Stomach (tissue), 9 donors: ENCODE results near the gene CHMP4B. TPM values are rescaled to one million over a fixed set of nuclear protein-coding genes. Genes with fewer than 3 reads are reported as not detected.

Experiments
- DNase-seq, 2 donors: peaks; one replicate each; pipeline versions ENCODE4 v3.0.0 to v3.0.0-alpha.2; 2013 to 2019
- H3K27ac ChIP-seq, 5 donors: fragments of 200-600 bp in 4 of 5; sonication (generic) in 4 of 5; one replicate each; pipeline ENCODE4 v1.5.1; 2013 to 2019; ENCODE audit warnings: mild to moderate bottlenecking in 1 of 5, moderate library complexity in 1 of 5
- H3K27me3 ChIP-seq, 3 donors: fragments of 200-600 bp; sonication (generic); one replicate each; pipeline ENCODE4 v1.5.1; 2017 to 2019; ENCODE audit warnings: mixed run types in 1 of 3
- H3K36me3 ChIP-seq, 4 donors: fragments of 200-600 bp; sonication (generic); 1 replicate in 3 of 4; 2 replicates in 1 of 4; pipeline ENCODE4 v1.5.1; 2016 to 2019
- H3K4me1 ChIP-seq, 4 donors: fragments of 200-600 bp; sonication (generic); one replicate each; pipeline ENCODE4 v1.5.1; 2016 to 2019
- H3K4me3 ChIP-seq, 4 donors: fragments of 200-600 bp; sonication (generic) in 3 of 4; one replicate each; pipeline ENCODE4 v1.5.1; 2016 to 2019; ENCODE audit warnings: mild to moderate bottlenecking in 1 of 4
- H3K9me3 ChIP-seq, 4 donors: fragments of 200-600 bp; sonication (generic); one replicate each; pipeline ENCODE4 v1.5.1; 2016 to 2019
- CTCF ChIP-seq, 7 experiments: fragments of 450-650 bp in 4 of 7; fragments of 200-600 bp in 3 of 7; sonication (generic) in 3 of 7; IDR thresholded peaks; one replicate each; pipeline ENCODE4 v1.5.1; 2016 to 2019; ENCODE audit warnings: antibody characterized with exemption in 7 of 7, control low read depth in 2 of 7, mild to moderate bottlenecking in 1 of 7
- EP300 ChIP-seq: sonication (generic); formaldehyde crosslinking; IDR thresholded peaks from one replicate; pipeline ENCODE4 v1.6.1; 2017; ENCODE audit warnings: antibody characterized with exemption
- POLR2A ChIP-seq, 4 donors: fragments of 450-650 bp; IDR thresholded peaks; one replicate each; pipeline ENCODE4 v1.6.1; 2016; ENCODE audit warnings: antibody characterized with exemption in 4 of 4, control low read depth in 2 of 4, mild to moderate bottlenecking in 1 of 4, moderate library complexity in 1 of 4
- POLR2AphosphoS5 ChIP-seq, 3 donors: sonication (generic); formaldehyde crosslinking; IDR thresholded peaks; one replicate each; pipeline ENCODE4 v1.6.1; 2016; ENCODE audit warnings: antibody characterized with exemption in 3 of 3
- WGBS, 5 donors: extraction: QIAGEN DNeasy Blood & Tissue Kit in 3 of 5; methylation state at CpG; one replicate each; pipeline versions ENCODE4 v1.1.5 to v1.1.7; 2013 to 2018; 5-methylcytosine and 5-hydroxymethylcytosine counted together
- intact Hi-C: fragments of 100-400 bp; cut with DNase I; formaldehyde crosslinking; loops from one replicate; pipeline ENCODE4 v1.15.1; 2023; ENCODE audit warnings: low total_unique reads
- polyA plus RNA-seq, 3 donors: library from polyadenylated mRNA; stranded (reverse); fragments of 200-250 nt; gene quantifications; one replicate each; pipeline ENCODE4 v1.2.3, GENCODE V29; 2013
- total RNA-seq, 5 donors: library from RNA; depleted of rRNA; stranded (reverse); fragments of >200 nt; gene quantifications; one replicate each; pipeline versions ENCODE4 v1.1.0 to v1.2.3, GENCODE V29; 2014 to 2016
- donor health status: healthy with polysubstance abuse.
- donor health status: Bipolar disorder and iron deficiency.
- donor health status: healthy.

CHMP4B gene
- total and polyA plus RNA-seq, 8 donors: 48.4 to 166 (median 98.5) TPM

GRCh38 chr20:33868595-33868994 is 57.4 kb downstream of the CHMP4B start:
- intact Hi-C loops: loop anchor here (5.0 to 10.0 kb wide), 2 partner anchors 199 to 256 kb away; no protein-coding TSS in a partner anchor
- no peak for TF ChIP-seq CTCF (IDR thresholded peaks at IDR 0.05)
- TF ChIP-seq POLR2A (IDR thresholded peaks at IDR 0.05): no peak
- 71 to 90% (median 84%) methylated on average over 6 of the region's 6 CpGs for WGBS, 5 donors
- H3K36me3 ChIP-seq: no peaks in the 10 kb centered on the region
- H3K27me3 ChIP-seq: no peaks in the 10 kb centered on the region
- no peaks in the 10 kb centered on the region for H3K9me3 ChIP-seq
- no peak overlapping the region for H3K27ac ChIP-seq
- H3K4me1 ChIP-seq: peaks cover 0 to 13% (median 6%) of the 10 kb centered on the region in 4 donors
- no peak overlapping the region for H3K4me3 ChIP-seq
- DNase-seq: no peak

DNA sequence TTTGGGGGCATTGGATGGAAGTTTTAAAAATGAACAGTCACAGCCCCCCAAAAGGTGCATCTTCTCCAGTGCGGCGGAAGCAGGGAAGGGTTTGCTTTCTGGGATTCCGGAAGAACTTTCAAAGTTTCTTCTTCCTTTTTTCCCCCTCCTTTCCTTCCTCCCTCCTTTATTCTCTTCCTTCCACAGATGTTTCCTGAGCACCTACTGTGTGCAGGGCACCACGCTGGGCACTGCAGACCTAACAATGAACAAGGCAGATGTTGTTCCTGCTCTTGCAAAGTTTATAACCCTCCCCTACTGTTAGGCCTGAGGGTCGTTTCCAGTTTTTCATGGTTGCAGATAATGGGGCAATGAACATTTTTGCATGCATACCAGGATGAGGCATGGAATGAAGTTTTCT is 58.1 kb downstream of the CHMP4B start:
- no peak overlapping the region for H3K27ac ChIP-seq
- no peak for DNase-seq
- no peak overlapping the region for H3K4me3 ChIP-seq
- TF ChIP-seq POLR2AphosphoS5 (IDR thresholded peaks at IDR 0.05) (no peak), EP300 (no peak), CTCF (IDR thresholded peaks at IDR 0.05) (no peak), POLR2A (IDR thresholded peaks at IDR 0.05) (no peak)
- 80 to 89% (median 84%) methylated on average over 5 of the region's 5 CpGs for WGBS, 5 donors
- no peaks in the 10 kb centered on the region for H3K36me3 ChIP-seq
- intact Hi-C loops: loop anchor here (5.0 to 10.0 kb wide), 2 partner anchors 198 to 256 kb away; no protein-coding TSS in a partner anchor
- H3K27me3 ChIP-seq: no peaks in the 10 kb centered on the region
- H3K9me3 ChIP-seq: no peaks in the 10 kb centered on the region
- peaks cover 0 to 11% (median 5%) of the 10 kb centered on the region in 4 donors for H3K4me1 ChIP-seq

DNA sequence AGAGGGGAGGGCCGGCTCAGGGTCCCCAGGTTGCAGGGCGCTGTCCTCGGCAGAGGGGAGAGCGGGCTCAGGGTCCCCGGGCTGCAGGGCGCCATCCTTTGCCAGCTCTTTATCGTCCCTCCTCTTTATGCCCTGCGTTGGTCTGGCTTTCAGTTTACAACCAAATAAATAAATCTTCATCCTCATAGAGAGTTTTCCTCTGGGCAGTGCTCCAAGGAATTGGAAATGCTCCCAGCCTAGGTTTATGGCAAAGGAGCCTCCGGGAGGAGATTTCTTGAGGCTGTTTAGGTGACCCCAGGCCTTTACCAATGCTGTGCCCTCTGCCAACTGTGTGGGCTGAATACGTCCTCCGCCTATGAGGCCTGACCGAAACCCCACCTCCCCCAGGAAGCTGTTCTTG is 60.2 kb downstream of the CHMP4B start:
- no peak overlapping the region for H3K27ac ChIP-seq
- H3K4me3 ChIP-seq: peak overlapping the region; percentile 21 to 41 (median 34)
- H3K4me1 ChIP-seq: peaks cover 0 to 11% (median 5%) of the 10 kb centered on the region in 4 donors
- 29 to 44% (median 33%) methylated on average over 11 to 12 of the region's 12 CpGs for WGBS, 5 donors
- DNase-seq: peak in 1 of 2 donors; percentile 52
- no peaks in the 10 kb centered on the region for H3K36me3 ChIP-seq
- TF ChIP-seq EP300 (no peak), POLR2AphosphoS5 (IDR thresholded peaks at IDR 0.05) (no peak), CTCF (IDR thresholded peaks at IDR 0.05) (no peak), POLR2A (IDR thresholded peaks at IDR 0.05) (no peak)
- no peaks in the 10 kb centered on the region for H3K27me3 ChIP-seq
- no peaks in the 10 kb centered on the region for H3K9me3 ChIP-seq
- intact Hi-C loops: no loop called here

GRCh38 chr20:33874129-33874528 is 63.0 kb downstream of the CHMP4B start:
- H3K9me3 ChIP-seq: peaks cover 0 to 9% (median 2%) of the 10 kb centered on the region in 4 donors
- TF ChIP-seq CTCF (IDR thresholded peaks at IDR 0.05): no peak
- H3K36me3 ChIP-seq: no peaks in the 10 kb centered on the region
- no peak for DNase-seq
- H3K4me1 ChIP-seq: peaks cover 0 to 11% (median 5%) of the 10 kb centered on the region in 4 donors
- H3K27ac ChIP-seq: no peak overlapping the region
- no peaks in the 10 kb centered on the region for H3K27me3 ChIP-seq
- 75 to 86% (median 77%) methylated on average over 7 of the region's 7 CpGs for WGBS, 5 donors
- H3K4me3 ChIP-seq: no peak overlapping the region
- intact Hi-C loops: no loop called here
